CD14-positive monocyte (primary cell): ENCODE results near the gene MCM3AP. TPM values are rescaled to one million over a fixed set of nuclear protein-coding genes. Genes with fewer than 3 reads are reported as not detected.

Experiments
- DNase-seq, 3 donors: peaks; one replicate each; pipeline ENCODE4 v3.0.0-alpha.2; 2011 to 2022
- H2AFZ ChIP-seq: 2 replicates; pipeline ENCODE4 v1.6.0; 2012; ENCODE audit warnings: mild to moderate bottlenecking, low read depth, low read length, inconsistent platforms; ENCODE audit not compliant: insufficient read depth, poor library complexity, severe bottlenecking
- H3K27ac ChIP-seq, 2 donors: 1 replicate in 1 of 2; 2 replicates in 1 of 2; pipeline ENCODE4 v1.5.1; 2012 to 2013; ENCODE audit warnings: low read length in 2 of 2, control low read depth in 1 of 2, inconsistent platforms in 1 of 2, low read depth in 1 of 2, mild to moderate bottlenecking in 1 of 2
- H3K27me3 ChIP-seq, 2 donors: one replicate each; pipeline versions ENCODE4 v1.6.0 to v1.6.1; 2011 to 2013; ENCODE audit warnings: low read length in 2 of 2; ENCODE audit not compliant: control insufficient read depth in 2 of 2, insufficient read depth in 2 of 2
- H3K36me3 ChIP-seq, 2 donors: replicated peaks in 1 of 2; 1 replicate in 1 of 2; 2 replicates in 1 of 2; pipeline versions ENCODE4 v1.5.1 to v1.6.1; 2012 to 2013; ENCODE audit warnings: low read length in 2 of 2, control low read depth in 1 of 2, inconsistent platforms in 1 of 2, mild to moderate bottlenecking in 1 of 2; ENCODE audit not compliant: insufficient read depth in 2 of 2, control insufficient read depth in 1 of 2
- H3K4me1 ChIP-seq, 2 donors: 1 replicate in 1 of 2; 2 replicates in 1 of 2; pipeline versions ENCODE4 v1.5.1 to v1.6.1; 2012 to 2013; ENCODE audit warnings: low read length in 2 of 2, control low read depth in 1 of 2, inconsistent platforms in 1 of 2, mild to moderate bottlenecking in 1 of 2, moderate library complexity in 1 of 2; ENCODE audit not compliant: insufficient read depth in 2 of 2, control insufficient read depth in 1 of 2
- H3K4me2 ChIP-seq: replicated peaks from 2 replicates; pipeline ENCODE3; 2012; ENCODE audit warnings: low read length, moderate library complexity, mild to moderate bottlenecking; ENCODE audit not compliant: poor library complexity, severe bottlenecking; ENCODE audit errors: extremely low read depth
- H3K4me3 ChIP-seq, 3 experiments: fragments of 200-600 bp in 1 of 3; sonication (generic) in 1 of 3; replicated peaks in 1 of 3; 1 replicate in 2 of 3; 2 replicates in 1 of 3; pipeline ENCODE4 v1.5.1; 2011 to 2013; ENCODE audit warnings: low read length in 3 of 3, mild to moderate bottlenecking in 3 of 3, control low read depth in 2 of 3, low read depth in 2 of 3, inconsistent platforms in 1 of 3, moderate library complexity in 1 of 3
- H3K79me2 ChIP-seq: 2 replicates; pipeline ENCODE4 v1.6.0; 2012; ENCODE audit warnings: mild to moderate bottlenecking, control low read depth, inconsistent platforms, low read length, moderate library complexity; ENCODE audit not compliant: insufficient read depth
- H3K9ac ChIP-seq: 2 replicates; pipeline ENCODE4 v1.6.0; 2017; ENCODE audit warnings: low read length, mild to moderate bottlenecking; ENCODE audit not compliant: insufficient read depth, poor library complexity, severe bottlenecking
- H3K9me3 ChIP-seq, 2 donors: replicated peaks in 1 of 2; 1 replicate in 1 of 2; 2 replicates in 1 of 2; pipeline versions ENCODE4 v1.5.1 to v1.6.1; 2012 to 2013; ENCODE audit warnings: low read length in 2 of 2, control low read depth in 1 of 2; ENCODE audit not compliant: control insufficient read depth in 1 of 2, insufficient read depth in 1 of 2
- H4K20me1 ChIP-seq: 2 replicates; pipeline ENCODE4 v1.6.0; 2012; ENCODE audit warnings: mild to moderate bottlenecking, low read length, control low read depth, moderate library complexity; ENCODE audit not compliant: insufficient read depth
- H3K27ac Mint-ChIP-seq, 7 donors: one replicate each; pipeline ENCODE4 v1.8.0; 2020; ENCODE audit warnings: mild to moderate bottlenecking in 7 of 7, mixed read lengths in 7 of 7, moderate library complexity in 6 of 7, inconsistent platforms in 2 of 7
- H3K27me3 Mint-ChIP-seq, 3 donors: one replicate each; pipeline ENCODE4 v1.8.0; 2021 to 2022; ENCODE audit warnings: low read depth in 3 of 3, mild to moderate bottlenecking in 3 of 3, mixed read lengths in 3 of 3, moderate library complexity in 3 of 3, inconsistent platforms in 1 of 3
- H3K36me3 Mint-ChIP-seq, 2 donors: one replicate each; pipeline ENCODE4 v1.8.0; 2020; ENCODE audit warnings: mixed read lengths in 2 of 2, inconsistent platforms in 1 of 2, mild to moderate bottlenecking in 1 of 2
- H3K4me1 Mint-ChIP-seq: one replicate; pipeline ENCODE4 v1.8.0; 2020; ENCODE audit warnings: mild to moderate bottlenecking, mixed read lengths
- H3K4me3 Mint-ChIP-seq, 2 donors: one replicate each; pipeline ENCODE4 v1.8.0; 2020; ENCODE audit warnings: mild to moderate bottlenecking in 2 of 2, mixed read lengths in 2 of 2, moderate library complexity in 1 of 2
- H3K9me3 Mint-ChIP-seq, 7 donors: one replicate each; pipeline ENCODE4 v1.8.0; 2020 to 2022; ENCODE audit warnings: mixed read lengths in 7 of 7, mild to moderate bottlenecking in 6 of 7, moderate library complexity in 6 of 7, inconsistent platforms in 2 of 7
- CTCF ChIP-seq: fragments of 200-600 bp; IDR thresholded peaks from one replicate; pipeline ENCODE4 v1.8.0; 2022; ENCODE audit warnings: antibody characterized with exemption, mild to moderate bottlenecking
- WGBS: methylation state at CpG from one replicate; pipeline ENCODE4 v1.1.5; 2013; ENCODE audit warnings: missing lambda C conversion rate; ENCODE audit not compliant: insufficient coverage; 5-methylcytosine and 5-hydroxymethylcytosine counted together
- intact Hi-C, 2 donors: fragments of 100-400 bp; cut with micrococcal nuclease; formaldehyde crosslinking; loops; one replicate each; pipeline versions ENCODE4 v1.15.0 to v1.15.1; 2023
- polyA plus RNA-seq, 3 donors: library from polyadenylated mRNA; depleted of rRNA in 1 of 3; unstranded in 2 of 3; stranded (reverse) in 1 of 3; fragments of 300-500 nt in 2 of 3; fragments of >200 nt in 1 of 3; fragmentation: Illumina TruSeq in 2 of 3; gene quantifications; 1 replicate in 2 of 3; 2 replicates in 1 of 3; pipeline ENCODE4 v1.2.3, GENCODE V29; 2012 to 2021

The MCM3AP gene
- polyA plus RNA-seq, 3 donors: 30.9 to 62.4 (median 32.7) TPM

- intact Hi-C loops: no loop called here
- H3K9me3 ChIP-seq: no peaks in the 10 kb centered on the region
- Mint-ChIP-seq H3K27me3 (peaks cover 0 to 1% (median 0%) of the 10 kb centered on the region in 3 donors), H3K36me3 (peaks cover 13 to 31% of the 10 kb centered on the region in 2 donors), H3K4me1 (no peaks in the 10 kb centered on the region), H3K9me3 (peaks cover 0 to 2% (median 0%) of the 10 kb centered on the region in 7 donors), H3K4me3 (no peak overlapping the region), H3K27ac (no peak overlapping the region)
- no peaks in the 10 kb centered on the region for H3K36me3 ChIP-seq
- WGBS: 98% methylated on average over 15 of the region's 18 CpGs
- H3K9ac ChIP-seq: no peak overlapping the region
- no peaks in the 10 kb centered on the region for H3K79me2 ChIP-seq
- DNase-seq: no peak
- no peaks in the 10 kb centered on the region for H3K4me1 ChIP-seq
- H4K20me1 ChIP-seq: no peaks in the 10 kb centered on the region
- no peak overlapping the region for H2AFZ ChIP-seq
- no peaks in the 10 kb centered on the region for H3K27me3 ChIP-seq
- no peak for TF ChIP-seq CTCF
- H3K4me3 ChIP-seq: no peak overlapping the region
- H3K4me2 ChIP-seq: no peak overlapping the region
- no peak overlapping the region for H3K27ac ChIP-seq
Measured at GRCh38 chr21:46212721-46213484, 72.5 kb downstream of the MCM3AP start.

GRCh38 chr21:46211786-46212720 lies 73.4 kb downstream of the MCM3AP start:
- Mint-ChIP-seq H3K27me3 (peaks cover 0 to 4% (median 0%) of the 10 kb centered on the region in 3 donors), H3K9me3 (peaks cover 0 to 2% (median 0%) of the 10 kb centered on the region in 7 donors), H3K36me3 (peaks cover 21 to 34% of the 10 kb centered on the region in 2 donors), H3K4me1 (no peaks in the 10 kb centered on the region), H3K27ac (peak overlapping the region in 2 of 7 donors; percentile 1 to 42), H3K4me3 (no peak overlapping the region)
- 94% methylated on average over 17 of the region's 23 CpGs for WGBS
- Histone ChIP-seq H3K9me3 (no peaks in the 10 kb centered on the region), H3K27ac (no peak overlapping the region), H2AFZ (no peak overlapping the region), H3K4me1 (no peaks in the 10 kb centered on the region), H3K36me3 (peaks cover 0 to 2% of the 10 kb centered on the region in 2 donors), H3K4me3 (no peak overlapping the region), H3K4me2 (no peak overlapping the region), H3K79me2 (no peaks in the 10 kb centered on the region), H3K9ac (no peak overlapping the region), H4K20me1 (no peaks in the 10 kb centered on the region), H3K27me3 (no peaks in the 10 kb centered on the region)
- TF ChIP-seq CTCF: no peak
- DNase-seq: no peak
- intact Hi-C loops: no loop called here
